22Rv1 (cell line): ENCODE measurements around the gene ARPC5L.

Source experiments
- H3K27ac ChIP-seq: fragments of 450-650 bp; 2 replicates; pipeline ENCODE4 v1.5.1; 2017
- ZFX ChIP-seq: fragments of 450-650 bp; IDR thresholded peaks from 2 replicates; pipeline ENCODE4 v1.6.1; 2017; ENCODE audit warnings: antibody characterized with exemption, borderline replicate concordance
- TF ChIP-seq, protein P1 (sequence below): fragments of 450-650 bp; IDR thresholded peaks from 2 replicates; pipeline ENCODE4 v1.5.1; 2017; ENCODE audit warnings: mild to moderate bottlenecking

Gene ARPC5L

DNA sequence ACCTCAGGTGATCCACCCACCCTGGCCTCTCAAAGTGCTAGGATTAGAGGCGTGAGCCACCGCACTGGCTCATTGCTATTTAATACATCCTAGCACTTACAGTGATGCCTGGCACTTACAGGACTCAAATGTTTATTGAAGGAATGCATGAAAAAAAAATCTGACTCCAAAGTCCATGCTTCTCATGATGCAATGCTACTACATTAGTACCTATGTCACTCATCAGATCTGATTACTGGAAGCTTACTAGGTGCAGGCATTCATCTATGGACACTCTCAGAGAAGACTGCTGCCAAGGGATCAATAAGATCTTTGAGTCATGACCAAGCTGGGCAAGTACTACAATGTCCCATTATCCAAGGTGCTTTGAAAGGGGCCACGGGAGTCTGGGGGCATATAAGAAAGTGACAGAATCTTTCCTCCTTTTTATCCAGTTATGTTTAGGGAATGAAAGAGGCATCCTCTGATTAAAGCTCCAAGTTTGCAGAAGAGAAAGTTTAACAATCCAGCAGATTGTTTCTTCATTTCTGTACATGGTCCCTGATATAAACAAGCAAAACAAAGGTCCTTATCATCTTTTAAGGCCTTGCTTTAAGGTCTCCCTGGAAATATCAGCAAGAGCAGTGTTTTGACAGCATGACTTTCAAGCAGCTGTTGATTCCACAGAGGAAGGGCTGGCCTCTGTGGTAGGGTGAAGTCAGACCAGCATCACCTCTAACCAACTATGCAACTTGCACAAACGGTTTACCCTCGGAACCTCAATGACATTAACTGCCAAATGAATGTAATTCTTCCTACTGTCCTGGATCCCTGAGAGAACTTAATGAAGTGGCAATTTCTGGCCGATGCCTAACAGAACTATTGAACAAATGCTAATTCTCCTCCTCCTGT, 35.9 kb downstream of the ARPC5L start:
- TF ChIP-seq ZFX = no peak
- TF ChIP-seq, protein P1, sequence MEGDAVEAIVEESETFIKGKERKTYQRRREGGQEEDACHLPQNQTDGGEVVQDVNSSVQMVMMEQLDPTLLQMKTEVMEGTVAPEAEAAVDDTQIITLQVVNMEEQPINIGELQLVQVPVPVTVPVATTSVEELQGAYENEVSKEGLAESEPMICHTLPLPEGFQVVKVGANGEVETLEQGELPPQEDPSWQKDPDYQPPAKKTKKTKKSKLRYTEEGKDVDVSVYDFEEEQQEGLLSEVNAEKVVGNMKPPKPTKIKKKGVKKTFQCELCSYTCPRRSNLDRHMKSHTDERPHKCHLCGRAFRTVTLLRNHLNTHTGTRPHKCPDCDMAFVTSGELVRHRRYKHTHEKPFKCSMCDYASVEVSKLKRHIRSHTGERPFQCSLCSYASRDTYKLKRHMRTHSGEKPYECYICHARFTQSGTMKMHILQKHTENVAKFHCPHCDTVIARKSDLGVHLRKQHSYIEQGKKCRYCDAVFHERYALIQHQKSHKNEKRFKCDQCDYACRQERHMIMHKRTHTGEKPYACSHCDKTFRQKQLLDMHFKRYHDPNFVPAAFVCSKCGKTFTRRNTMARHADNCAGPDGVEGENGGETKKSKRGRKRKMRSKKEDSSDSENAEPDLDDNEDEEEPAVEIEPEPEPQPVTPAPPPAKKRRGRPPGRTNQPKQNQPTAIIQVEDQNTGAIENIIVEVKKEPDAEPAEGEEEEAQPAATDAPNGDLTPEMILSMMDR = no peak
- H3K27ac ChIP-seq = no peak overlapping the region

DNA sequence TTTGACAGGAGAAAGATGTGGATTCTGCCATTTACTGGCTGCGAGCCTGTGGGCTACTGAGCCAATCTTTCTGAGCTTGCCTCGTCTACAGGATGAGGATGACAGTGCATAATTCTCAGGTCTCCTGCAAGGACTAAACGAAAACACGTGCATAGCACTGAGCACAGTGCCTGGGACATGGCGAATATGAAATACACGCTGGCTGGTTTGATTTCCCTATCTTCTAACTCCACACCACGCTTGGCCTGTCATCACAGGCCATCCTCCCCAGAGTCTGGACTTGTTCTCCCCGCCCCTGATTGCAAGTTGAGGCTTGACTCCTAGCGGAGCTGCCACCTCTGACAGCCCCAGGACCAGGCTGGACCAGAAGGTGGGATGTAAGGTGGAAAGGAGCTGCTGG, 37.9 kb downstream of the ARPC5L start:
- TF ChIP-seq ZFX = no peak
- TF ChIP-seq, protein P1 = no peak
- no peak overlapping the region for H3K27ac ChIP-seq

DNA sequence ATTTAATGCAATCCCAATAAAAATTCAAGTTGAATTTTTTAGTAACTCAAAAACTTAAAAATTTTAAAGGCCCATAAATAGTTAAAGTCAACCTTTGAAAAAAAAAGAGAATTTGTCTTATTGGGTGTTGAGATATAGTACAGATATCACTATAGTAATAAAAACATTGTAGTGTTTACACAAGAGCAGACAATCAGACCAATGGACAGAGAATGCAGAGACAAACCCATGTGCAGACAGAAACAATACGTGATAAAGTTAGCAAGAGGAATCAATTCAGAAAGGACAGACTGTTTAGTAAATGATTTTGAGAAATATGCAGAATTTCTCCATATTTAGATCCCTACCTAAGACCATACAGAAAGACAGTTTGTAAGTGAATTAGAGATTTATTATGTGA, 45.0 kb downstream of the ARPC5L start:
- H3K27ac ChIP-seq = no peak overlapping the region
- no peak for TF ChIP-seq ZFX
- TF ChIP-seq, protein P1 = no peak

DNA sequence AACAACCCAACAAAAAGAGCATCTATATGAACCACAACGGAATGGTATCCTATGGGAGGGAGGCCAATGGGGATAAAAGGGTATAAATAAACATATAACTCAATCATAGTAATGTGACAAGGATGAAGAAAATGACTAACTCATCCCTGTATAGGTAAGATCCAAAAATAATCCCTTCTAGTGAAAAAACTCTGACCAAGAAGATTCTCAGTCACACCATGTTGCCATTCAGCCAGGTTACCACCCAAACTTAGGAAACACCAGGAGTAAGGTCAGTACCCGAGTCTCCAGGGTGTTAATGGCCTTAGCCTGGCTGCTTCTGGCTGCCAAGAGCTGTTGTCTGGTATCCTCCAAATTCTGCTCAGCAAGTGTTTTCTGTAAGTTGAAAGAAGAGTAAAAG, 46.2 kb downstream of the ARPC5L start:
- H3K27ac ChIP-seq = no peak overlapping the region
- TF ChIP-seq, protein P1 = no peak
- no peak for TF ChIP-seq ZFX

DNA sequence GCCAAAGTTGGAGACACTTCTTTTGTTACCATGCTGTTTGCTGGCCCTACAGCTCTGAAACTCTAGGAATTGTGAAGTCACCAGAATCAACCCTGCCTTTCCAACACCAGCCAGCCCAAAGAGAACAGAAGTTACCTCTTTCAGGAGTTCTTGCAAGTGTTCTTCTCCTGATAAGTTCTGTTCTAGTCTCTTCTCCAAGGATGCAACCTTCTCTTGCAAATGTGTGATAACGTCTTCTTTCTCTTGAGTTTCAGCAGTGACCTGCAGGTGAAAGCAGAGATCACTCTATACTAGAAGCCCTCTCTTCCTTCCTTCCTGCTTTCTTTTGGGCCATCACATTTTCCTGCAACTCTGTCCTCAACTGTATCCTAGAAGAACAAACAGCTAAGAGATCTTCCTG, 49.8 kb downstream of the ARPC5L start:
- no peak for TF ChIP-seq ZFX
- TF ChIP-seq, protein P1 = no peak
- no peak overlapping the region for H3K27ac ChIP-seq

DNA sequence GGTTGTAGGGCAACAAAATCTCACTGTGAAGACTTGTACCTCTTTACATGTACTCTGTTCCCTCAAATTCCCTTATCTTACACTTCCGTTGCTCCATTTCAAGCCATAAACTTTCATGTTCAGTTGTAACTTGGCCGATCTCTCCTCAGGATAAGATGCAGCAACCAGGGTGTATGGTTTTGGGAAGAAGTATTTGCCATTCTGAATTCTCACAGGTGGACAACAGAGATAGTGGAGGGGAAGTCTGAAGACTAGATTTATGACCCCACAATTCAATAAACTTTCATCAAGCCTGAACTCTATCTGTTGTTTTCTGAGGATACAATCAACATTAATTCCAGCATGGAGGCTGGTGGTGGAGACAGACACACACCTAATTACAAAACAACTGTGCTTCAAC, 51.4 kb downstream of the ARPC5L start:
- TF ChIP-seq, protein P1 = no peak
- no peak for TF ChIP-seq ZFX
- no peak overlapping the region for H3K27ac ChIP-seq

DNA sequence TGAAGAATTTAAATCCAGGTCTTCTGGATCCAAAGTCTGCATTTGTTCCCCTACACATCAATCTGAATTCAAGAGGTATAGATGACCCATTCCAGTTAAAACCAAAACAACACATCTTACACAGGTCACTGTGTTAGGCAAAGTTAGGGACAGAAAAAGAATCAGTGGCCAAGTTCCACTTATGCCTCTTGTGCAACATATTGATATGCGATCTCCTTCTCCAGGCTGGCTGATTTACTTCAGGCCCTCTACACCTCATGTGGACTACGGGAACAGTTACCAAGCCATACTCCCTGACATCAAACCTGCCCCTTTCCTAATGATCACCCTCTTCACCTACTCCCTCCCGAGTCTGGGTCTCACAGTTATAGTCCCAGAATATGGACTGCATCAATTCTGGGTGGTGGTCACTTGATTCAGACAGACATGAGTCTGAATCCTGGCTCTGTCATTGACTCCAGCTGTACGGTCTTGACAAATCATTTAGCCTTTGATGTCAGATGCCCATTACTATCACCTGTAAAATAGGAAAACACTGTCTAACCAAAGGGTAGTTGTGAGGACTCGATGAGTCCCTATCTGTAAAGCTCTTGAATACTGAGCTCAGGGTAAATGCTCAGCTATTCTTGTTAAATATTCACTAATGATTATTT, 52.9 kb downstream of the ARPC5L start:
- H3K27ac ChIP-seq = no peak overlapping the region
- TF ChIP-seq, protein P1 = no peak
- no peak for TF ChIP-seq ZFX

DNA sequence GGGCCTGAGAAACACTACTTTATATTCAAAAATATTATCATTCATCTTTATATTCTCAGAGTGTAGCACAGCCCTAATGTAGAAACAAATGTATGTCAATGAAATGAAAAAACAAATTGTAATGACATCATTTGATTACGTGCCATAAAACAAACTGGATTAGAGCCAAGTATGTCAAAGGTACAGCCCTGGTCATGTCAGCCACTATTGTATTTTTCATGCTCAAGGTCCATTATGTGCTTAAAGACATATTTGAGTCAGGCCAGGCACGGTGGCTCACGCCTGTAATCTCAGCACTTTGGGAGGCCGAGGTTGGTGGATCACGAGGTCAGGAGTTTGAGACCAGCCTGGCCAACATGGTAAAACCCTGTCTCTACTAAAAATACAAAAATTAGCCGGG, 58.5 kb downstream of the ARPC5L start:
- 0 out of 2 replicates have a peak overlapping the region, but pooled peaks have one; percentile 10 for H3K27ac ChIP-seq
